Measurements from ENCODE around the gene SLC9B1. TPM values are rescaled to one million over a fixed set of nuclear protein-coding genes. Genes with fewer than 3 reads are reported as not detected.

The SLC9B1 gene
- not detected for total RNA-seq

- DNase-seq (peak; percentile 98), ATAC-seq (peak; percentile 99)
- Histone ChIP-seq H3K27me3 (no peaks in the 10 kb centered on the region), H3K36me3 (replicated peaks in 1 of 2; ENCODE audit: insufficient read depth in 1 of 2, low read depth in 2 of 2) (no peaks in the 10 kb centered on the region), H3K4me1 (peaks cover 18% of the 10 kb centered on the region), H3K27ac (peak within 1 kb of the TSS; percentile 88 to 92 (median 91)), H3K4me3 (no peak within 1 kb of the TSS), H3K9me3 (no peaks in the 10 kb centered on the region)
- intact Hi-C loops (cut with DNase I) = no loop called here
- WGBS, 2 donors = 0 to 2% methylated on average over 21 to 46 of the region's 46 CpGs
- TF ChIP-seq CTCF (IDR thresholded peaks at IDR 0.05) = peak in 3 of 7 experiments; percentile 25 to 34 (median 27)
- TF ChIP-seq POLR2A (IDR thresholded peaks at IDR 0.05) = peak; percentile 80 to 93 (median 91)
Observed at GRCh38 chr4:103019308-103020124, at the start of gene SLC9B1. SLC9B1 (minus strand) TSS chr4:103019705; CDS start chr4:102991711, 27,994 bp downstream.

- intact Hi-C loops (cut with DNase I) = no loop called here
- no peak overlapping the region for H3K4me3 ChIP-seq
- TF ChIP-seq CTCF (IDR thresholded peaks at IDR 0.05) (no peak), POLR2A (IDR thresholded peaks at IDR 0.05) (no peak)
- DNase-seq (no peak), ATAC-seq (no peak)
- H3K9me3 ChIP-seq = no peaks in the 10 kb centered on the region
- no peak overlapping the region for H3K27ac ChIP-seq
- H3K4me1 ChIP-seq = no peaks in the 10 kb centered on the region
- no peaks in the 10 kb centered on the region for H3K36me3 ChIP-seq (replicated peaks in 1 of 2; ENCODE audit: insufficient read depth in 1 of 2, low read depth in 2 of 2)
- WGBS, 2 donors = 72 to 75% methylated on average over 2 of the region's 2 CpGs
- no peaks in the 10 kb centered on the region for H3K27me3 ChIP-seq
Observed at GRCh38 chr4:103067841-103068547, 48.5 kb upstream of the SLC9B1 start.

GRCh38 chr4:103060453-103061148 is 41.1 kb upstream of the SLC9B1 start:
- no peaks in the 10 kb centered on the region for H3K4me1 ChIP-seq
- no peak overlapping the region for H3K27ac ChIP-seq
- DNase-seq (no peak), ATAC-seq (no peak)
- no peaks in the 10 kb centered on the region for H3K9me3 ChIP-seq
- no peak overlapping the region for H3K4me3 ChIP-seq
- H3K27me3 ChIP-seq = no peaks in the 10 kb centered on the region
- 96 to 97% methylated on average over 2 of the region's 2 CpGs for WGBS, 2 donors
- intact Hi-C loops (cut with DNase I) = no loop called here
- no peak for TF ChIP-seq CTCF (IDR thresholded peaks at IDR 0.05)
- no peak for TF ChIP-seq POLR2A (IDR thresholded peaks at IDR 0.05)
- H3K36me3 ChIP-seq (replicated peaks in 1 of 2; ENCODE audit: insufficient read depth in 1 of 2, low read depth in 2 of 2) = no peaks in the 10 kb centered on the region

GRCh38 chr4:103054030-103054429 is 34.5 kb upstream of the SLC9B1 start:
- ATAC-seq = no peak
- intact Hi-C loops (cut with DNase I) = no loop called here
- Histone ChIP-seq H3K9me3 (no peaks in the 10 kb centered on the region), H3K27me3 (no peaks in the 10 kb centered on the region), H3K27ac (no peak overlapping the region), H3K36me3 (replicated peaks in 1 of 2; ENCODE audit: insufficient read depth in 1 of 2, low read depth in 2 of 2) (no peaks in the 10 kb centered on the region), H3K4me3 (no peak overlapping the region), H3K4me1 (no peaks in the 10 kb centered on the region)
- WGBS, 2 donors = 86 to 97% methylated on average over 3 of the region's 3 CpGs
- TF ChIP-seq POLR2A (IDR thresholded peaks at IDR 0.05) (no peak), CTCF (IDR thresholded peaks at IDR 0.05) (no peak)
- DNase-seq = no peak

All from body of pancreas (tissue), 4 donors.